Keratinocyte (primary cell): ENCODE results near the gene TMEM107.

Experiments used
- EZH2 ChIP-seq: IDR thresholded peaks from one replicate; pipeline ENCODE4 v1.6.1; 2012; ENCODE audit warnings: inconsistent platforms, mild to moderate bottlenecking, low read length, moderate library complexity
- TF ChIP-seq, protein P1 (sequence below), 3 experiments: IDR thresholded peaks in 1 of 3; conservative IDR thresholded peaks in 1 of 3; optimal IDR thresholded peaks in 1 of 3; 2 replicates in 2 of 3; 3 replicates in 1 of 3; pipeline versions ENCODE3 to v1.5.1; 2011; ENCODE audit warnings: low read length in 3 of 3, mild to moderate bottlenecking in 3 of 3, moderate library complexity in 2 of 3, control low read depth in 1 of 3, inconsistent platforms in 1 of 3; ENCODE audit not compliant: insufficient read depth in 2 of 3; ENCODE audit errors: extremely low read depth in 1 of 3

- TF ChIP-seq, protein P1, sequence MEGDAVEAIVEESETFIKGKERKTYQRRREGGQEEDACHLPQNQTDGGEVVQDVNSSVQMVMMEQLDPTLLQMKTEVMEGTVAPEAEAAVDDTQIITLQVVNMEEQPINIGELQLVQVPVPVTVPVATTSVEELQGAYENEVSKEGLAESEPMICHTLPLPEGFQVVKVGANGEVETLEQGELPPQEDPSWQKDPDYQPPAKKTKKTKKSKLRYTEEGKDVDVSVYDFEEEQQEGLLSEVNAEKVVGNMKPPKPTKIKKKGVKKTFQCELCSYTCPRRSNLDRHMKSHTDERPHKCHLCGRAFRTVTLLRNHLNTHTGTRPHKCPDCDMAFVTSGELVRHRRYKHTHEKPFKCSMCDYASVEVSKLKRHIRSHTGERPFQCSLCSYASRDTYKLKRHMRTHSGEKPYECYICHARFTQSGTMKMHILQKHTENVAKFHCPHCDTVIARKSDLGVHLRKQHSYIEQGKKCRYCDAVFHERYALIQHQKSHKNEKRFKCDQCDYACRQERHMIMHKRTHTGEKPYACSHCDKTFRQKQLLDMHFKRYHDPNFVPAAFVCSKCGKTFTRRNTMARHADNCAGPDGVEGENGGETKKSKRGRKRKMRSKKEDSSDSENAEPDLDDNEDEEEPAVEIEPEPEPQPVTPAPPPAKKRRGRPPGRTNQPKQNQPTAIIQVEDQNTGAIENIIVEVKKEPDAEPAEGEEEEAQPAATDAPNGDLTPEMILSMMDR (optimal IDR thresholded peaks at IDR 0.05 in 1 of 3, IDR thresholded peaks at IDR 0.05 in 1 of 3, conservative IDR thresholded peaks at IDR 0.05 in 1 of 3; ENCODE audit: extremely low read depth in 1 of 3, insufficient read depth in 2 of 3, low read length in 3 of 3), result no peak
- no peak for TF ChIP-seq EZH2
Measured at GRCh38 chr17:8131844-8132441, 44.2 kb downstream of the TMEM107 start.
